H9 (cell line): ENCODE data around the gene CABLES2. TPM values are rescaled to one million over a fixed set of nuclear protein-coding genes. Genes with fewer than 3 reads are reported as not detected.

Experiments used
- DNase-seq: peaks from one replicate; pipeline ENCODE4 v3.0.0-alpha.2; 2017
- H2AFZ ChIP-seq: one replicate; pipeline ENCODE4 v1.6.1; 2013; ENCODE audit warnings: mild to moderate bottlenecking, low read length, control low read depth, moderate library complexity
- H2AK5ac ChIP-seq: 2 replicates; pipeline ENCODE4 v1.6.1; 2013; ENCODE audit warnings: low read length, control low read depth, mixed read lengths; ENCODE audit not compliant: insufficient read length
- H2BK120ac ChIP-seq: one replicate; pipeline ENCODE4 v1.6.1; 2013; ENCODE audit warnings: low read depth, mild to moderate bottlenecking, low read length, control low read depth, inconsistent platforms; ENCODE audit not compliant: poor library complexity, severe bottlenecking
- H2BK12ac ChIP-seq: 2 replicates; pipeline ENCODE4 v1.6.1; 2013; ENCODE audit warnings: low read length, control low read depth, mixed read lengths, low read depth; ENCODE audit not compliant: insufficient read length
- H2BK15ac ChIP-seq: 2 replicates; pipeline ENCODE4 v1.6.1; 2013; ENCODE audit warnings: low read depth, low read length, control low read depth
- H2BK20ac ChIP-seq: one replicate; pipeline ENCODE4 v1.6.1; 2013; ENCODE audit warnings: low read depth, mild to moderate bottlenecking, low read length, control low read depth, inconsistent platforms; ENCODE audit not compliant: poor library complexity, severe bottlenecking
- H2BK5ac ChIP-seq: 2 replicates; pipeline ENCODE4 v1.6.1; 2013; ENCODE audit warnings: low read length, control low read depth, mixed read lengths; ENCODE audit not compliant: insufficient read length
- H3K14ac ChIP-seq: 2 replicates; pipeline ENCODE4 v1.6.1; 2013; ENCODE audit warnings: low read length, control low read depth; ENCODE audit not compliant: insufficient read depth
- H3K18ac ChIP-seq: 2 replicates; pipeline ENCODE4 v1.6.1; 2013; ENCODE audit warnings: low read depth, mild to moderate bottlenecking, mixed read lengths, low read length, control low read depth; ENCODE audit not compliant: insufficient read length
- H3K23ac ChIP-seq: 2 replicates; pipeline ENCODE4 v1.6.1; 2013; ENCODE audit warnings: low read length, control low read depth, mixed read lengths, low read depth; ENCODE audit not compliant: insufficient read length
- H3K23me2 ChIP-seq: 2 replicates; pipeline ENCODE4 v1.6.1; 2013; ENCODE audit warnings: low read depth, mild to moderate bottlenecking, mixed read lengths, low read length, control low read depth; ENCODE audit not compliant: insufficient read length, poor library complexity, severe bottlenecking
- H3K27ac ChIP-seq: 2 replicates; pipeline ENCODE4 v1.5.1; 2013; ENCODE audit warnings: low read length, control low read depth, mixed read lengths, low read depth; ENCODE audit not compliant: insufficient read length
- H3K27me3 ChIP-seq: 2 replicates; pipeline ENCODE4 v1.6.1; 2013; ENCODE audit warnings: low read length, control low read depth, inconsistent platforms; ENCODE audit not compliant: insufficient read depth
- H3K4ac ChIP-seq: 2 replicates; pipeline ENCODE4 v1.6.1; 2013; ENCODE audit warnings: low read depth, mild to moderate bottlenecking, control low read depth, inconsistent platforms, low read length, moderate library complexity
- H3K4me1 ChIP-seq: 2 replicates; pipeline ENCODE4 v1.6.1; 2013; ENCODE audit warnings: low read length, control low read depth, inconsistent platforms; ENCODE audit not compliant: insufficient read depth
- H3K4me2 ChIP-seq: 2 replicates; pipeline ENCODE4 v1.6.1; 2013; ENCODE audit warnings: low read length, control low read depth, mixed read lengths; ENCODE audit not compliant: insufficient read length, insufficient read depth
- H3K56ac ChIP-seq: 2 replicates; pipeline ENCODE4 v1.6.1; 2013; ENCODE audit warnings: low read depth, mild to moderate bottlenecking, mixed read lengths, low read length, control low read depth; ENCODE audit not compliant: insufficient read length
- H3K79me1 ChIP-seq: 2 replicates; pipeline ENCODE4 v1.6.1; 2013; ENCODE audit warnings: low read depth, mild to moderate bottlenecking, moderate library complexity, low read length, control low read depth, inconsistent platforms; ENCODE audit not compliant: insufficient read depth, poor library complexity, severe bottlenecking
- H3K79me2 ChIP-seq: 2 replicates; pipeline ENCODE4 v1.6.1; 2013; ENCODE audit warnings: low read length, control low read depth, inconsistent platforms; ENCODE audit not compliant: insufficient read depth
- H3K9ac ChIP-seq: 2 replicates; pipeline ENCODE4 v1.6.1; 2013; ENCODE audit warnings: low read length, control low read depth, mixed read lengths; ENCODE audit not compliant: insufficient read length; ENCODE audit errors: extremely low read depth
- H3K9me3 ChIP-seq: one replicate; pipeline ENCODE4 v1.6.1; 2013; ENCODE audit warnings: low read depth, low read length, inconsistent platforms; ENCODE audit not compliant: control insufficient read depth
- H3T11ph ChIP-seq: one replicate; pipeline ENCODE4 v1.6.1; 2013; ENCODE audit warnings: mild to moderate bottlenecking, low read length, control low read depth, inconsistent platforms
- H4K20me1 ChIP-seq: one replicate; pipeline ENCODE4 v1.6.1; 2013; ENCODE audit not compliant: control insufficient read depth, insufficient read length, insufficient read depth
- H4K5ac ChIP-seq: 2 replicates; pipeline ENCODE4 v1.6.1; 2013; ENCODE audit warnings: low read depth, mild to moderate bottlenecking, mixed read lengths, low read length, control low read depth; ENCODE audit not compliant: insufficient read length
- H4K8ac ChIP-seq: replicated peaks from 2 replicates; pipeline ENCODE4 v1.6.1; 2013; ENCODE audit warnings: low read length, control low read depth, mixed read lengths, low read depth; ENCODE audit not compliant: insufficient read length
- H4K91ac ChIP-seq: 2 replicates; pipeline ENCODE4 v1.6.1; 2013; ENCODE audit warnings: low read depth, mild to moderate bottlenecking, moderate library complexity, mixed read lengths, low read length, control low read depth; ENCODE audit not compliant: insufficient read length
- H3K27ac Mint-ChIP-seq, 3 experiments: 2 replicates in 2 of 3; 3 replicates in 1 of 3; pipeline ENCODE4 v1.8.0; 2020 to 2021; ENCODE audit warnings: mixed read lengths in 3 of 3, mild to moderate bottlenecking in 1 of 3, moderate library complexity in 1 of 3
- H3K27me3 Mint-ChIP-seq: 2 replicates; pipeline ENCODE4 v1.8.0; 2021; ENCODE audit warnings: low read depth, mild to moderate bottlenecking, moderate library complexity, mixed read lengths
- H3K36me3 Mint-ChIP-seq, 3 experiments: 2 replicates in 2 of 3; 3 replicates in 1 of 3; pipeline ENCODE4 v1.8.0; 2020 to 2021; ENCODE audit warnings: low read depth in 3 of 3, mixed read lengths in 3 of 3; ENCODE audit not compliant: insufficient read depth in 1 of 3
- H3K4me1 Mint-ChIP-seq, 2 experiments: 2 replicates each; pipeline ENCODE4 v1.8.0; 2020; ENCODE audit warnings: mixed read lengths in 2 of 2
- H3K4me3 Mint-ChIP-seq, 2 experiments: 2 replicates in 1 of 2; 3 replicates in 1 of 2; pipeline ENCODE4 v1.8.0; 2020 to 2021; ENCODE audit warnings: mild to moderate bottlenecking in 2 of 2, mixed read lengths in 2 of 2, moderate library complexity in 1 of 2
- H3K9me3 Mint-ChIP-seq, 2 experiments: 2 replicates in 1 of 2; 3 replicates in 1 of 2; pipeline ENCODE4 v1.8.0; 2020; ENCODE audit warnings: mild to moderate bottlenecking in 2 of 2, mixed read lengths in 2 of 2, moderate library complexity in 1 of 2
- WGBS: extraction: QIAGEN DNeasy Blood & Tissue Kit; methylation state at CpG from one replicate; pipeline ENCODE4 v1.1.7; 2013; ENCODE audit warnings: missing lambda C conversion rate, low lambda C conversion rate, mixed read lengths; ENCODE audit not compliant: insufficient read length; ENCODE audit errors: extremely low coverage; 5-methylcytosine and 5-hydroxymethylcytosine counted together
- total RNA-seq: library from RNA; stranded (reverse); gene quantifications from 2 replicates; pipeline ENCODE4 v1.2.1, GENCODE V29; 2021
- TF ChIP-seq, protein P1 (sequence below): fragments of 200-600 bp; sonication (generic); conservative IDR thresholded peaks from 3 replicates; pipeline ENCODE4 v1.8.0; 2021; ENCODE audit warnings: antibody characterized with exemption, mild to moderate bottlenecking

Gene CABLES2
- total RNA-seq, 1 experiment from 2014 or later: 10.8 TPM

DNA sequence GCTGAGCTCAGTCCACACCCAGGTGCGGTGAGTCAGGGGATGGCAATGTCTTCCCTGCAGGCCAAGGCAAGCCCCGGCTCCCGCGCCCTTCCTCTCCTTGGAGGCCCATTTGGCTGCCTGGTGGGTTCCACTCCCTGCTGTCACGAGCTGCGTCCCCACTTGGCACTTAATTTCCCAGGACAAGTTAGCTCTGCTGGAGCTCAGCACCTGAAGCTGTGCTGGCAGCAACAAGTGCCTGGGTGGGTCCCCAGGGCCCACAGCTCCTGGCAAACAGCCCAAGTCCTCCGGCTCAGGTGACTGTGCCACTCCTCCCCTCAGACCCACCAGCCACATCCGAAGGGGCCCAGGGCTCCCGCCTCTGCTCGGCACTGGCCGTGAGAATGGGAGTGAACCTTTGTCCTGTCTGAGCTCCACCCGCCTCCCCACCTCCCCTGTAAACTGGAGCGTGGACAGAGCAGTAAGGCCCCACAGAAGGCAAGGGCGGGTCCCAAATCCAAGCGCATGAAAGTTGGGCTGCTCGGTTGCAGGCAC lies 56.9 kb downstream of the CABLES2 start:
- no peak for DNase-seq
- Histone ChIP-seq H3K4me1 (no peaks in the 10 kb centered on the region), H2BK20ac (no peak overlapping the region), H2BK120ac (no peak overlapping the region), H2AFZ (no peak overlapping the region), H3K23ac (no peak overlapping the region), H2BK15ac (no peak overlapping the region), H4K91ac (no peak overlapping the region), H3K14ac (no peak overlapping the region), H3K27ac (no peak overlapping the region), H3K27me3 (no peaks in the 10 kb centered on the region), H3K56ac (no peak overlapping the region), H2BK5ac (no peak overlapping the region), H3T11ph (no peak overlapping the region), H3K9me3 (no peaks in the 10 kb centered on the region), H3K18ac (no peak overlapping the region), H2AK5ac (no peak overlapping the region), H3K79me1 (no peaks in the 10 kb centered on the region), H3K4me2 (no peak overlapping the region), H4K8ac (no peak overlapping the region), H3K79me2 (no peaks in the 10 kb centered on the region), H3K9ac (no peak overlapping the region), H4K5ac (no peak overlapping the region), H3K4ac (no peak overlapping the region), H4K20me1 (no peaks in the 10 kb centered on the region), H2BK12ac (no peak overlapping the region), H3K23me2 (no peaks in the 10 kb centered on the region)
- no peaks in the 10 kb centered on the region; the same call in 1 of the 2 replicates for H3K27me3 Mint-ChIP-seq
- no peak overlapping the region for H3K4me3 Mint-ChIP-seq
- no peak overlapping the region for H3K27ac Mint-ChIP-seq
- WGBS: no CpG with 5 or more reads among the region's 16 CpGs
- peaks cover 16 to 62% (median 58%) of the 10 kb centered on the region in 3 experiments for H3K36me3 Mint-ChIP-seq
- TF ChIP-seq, protein P1, sequence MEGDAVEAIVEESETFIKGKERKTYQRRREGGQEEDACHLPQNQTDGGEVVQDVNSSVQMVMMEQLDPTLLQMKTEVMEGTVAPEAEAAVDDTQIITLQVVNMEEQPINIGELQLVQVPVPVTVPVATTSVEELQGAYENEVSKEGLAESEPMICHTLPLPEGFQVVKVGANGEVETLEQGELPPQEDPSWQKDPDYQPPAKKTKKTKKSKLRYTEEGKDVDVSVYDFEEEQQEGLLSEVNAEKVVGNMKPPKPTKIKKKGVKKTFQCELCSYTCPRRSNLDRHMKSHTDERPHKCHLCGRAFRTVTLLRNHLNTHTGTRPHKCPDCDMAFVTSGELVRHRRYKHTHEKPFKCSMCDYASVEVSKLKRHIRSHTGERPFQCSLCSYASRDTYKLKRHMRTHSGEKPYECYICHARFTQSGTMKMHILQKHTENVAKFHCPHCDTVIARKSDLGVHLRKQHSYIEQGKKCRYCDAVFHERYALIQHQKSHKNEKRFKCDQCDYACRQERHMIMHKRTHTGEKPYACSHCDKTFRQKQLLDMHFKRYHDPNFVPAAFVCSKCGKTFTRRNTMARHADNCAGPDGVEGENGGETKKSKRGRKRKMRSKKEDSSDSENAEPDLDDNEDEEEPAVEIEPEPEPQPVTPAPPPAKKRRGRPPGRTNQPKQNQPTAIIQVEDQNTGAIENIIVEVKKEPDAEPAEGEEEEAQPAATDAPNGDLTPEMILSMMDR: no peak
- H3K9me3 Mint-ChIP-seq: peaks cover 9 to 18% of the 10 kb centered on the region in 2 experiments
- H3K4me1 Mint-ChIP-seq: peaks cover 2 to 4% of the 10 kb centered on the region in 2 experiments; a peak in 2 of 4 replicates
